IMR-90 (cell line): ENCODE measurements around the gene ADAM17. TPM values are rescaled to one million over a fixed set of nuclear protein-coding genes. Genes with fewer than 3 reads are reported as not detected.

Experiments
- ATAC-seq: fragments of 200-7000 bp; cut with Tn5 transposase; 2 replicates; pipeline ENCODE4 v1.9.1; 2020; ENCODE audit warnings: low read depth, mild to moderate bottlenecking, moderate library complexity
- BruUV-seq: library from RNA; stranded (reverse); fragments of 400-500 nt; replicated peaks from 2 replicates; lab custom pipeline; 2021; lab: Mats Ljungman, UMichigan
- CTCF ChIA-PET: fragments of 300-600 bp; formaldehyde crosslinking; extraction: SDS; loops from one replicate; lab custom pipeline; 2021; ENCODE audit warnings: antibody characterized with exemption; lab: Yijun Ruan, JAX
- POLR2A ChIA-PET: fragments of 300-600 bp; sonication (Branson Sonifier 250); formaldehyde crosslinking; loops from one replicate; lab custom pipeline; 2022; ENCODE audit warnings: antibody characterized with exemption; ENCODE audit not compliant: unreplicated experiment; lab: Charles Lee
- DNase-seq: peaks from one replicate; pipeline ENCODE4 v3.0.0; 2013
- H2AFZ ChIP-seq: replicated peaks from 2 replicates; pipeline ENCODE3; 2013; ENCODE audit warnings: low read length, mild to moderate bottlenecking; ENCODE audit not compliant: poor library complexity
- H2AK5ac ChIP-seq: 2 replicates; pipeline ENCODE4 v1.6.1; 2013; ENCODE audit warnings: low read depth, low read length, inconsistent platforms
- H2AK9ac ChIP-seq: replicated peaks from 2 replicates; pipeline ENCODE3; 2013; ENCODE audit warnings: mild to moderate bottlenecking, low read depth, low read length, moderate library complexity; ENCODE audit not compliant: poor library complexity
- H2BK120ac ChIP-seq: 2 replicates; pipeline ENCODE4 v1.6.1; 2013; ENCODE audit warnings: low read depth, low read length, inconsistent platforms
- H2BK15ac ChIP-seq: 3 replicates; pipeline ENCODE4 v1.6.1; 2013; ENCODE audit warnings: low read depth, low read length, inconsistent platforms
- H2BK20ac ChIP-seq: 2 replicates; pipeline ENCODE4 v1.6.1; 2013; ENCODE audit warnings: low read depth, mild to moderate bottlenecking, inconsistent platforms, low read length, moderate library complexity
- H2BK5ac ChIP-seq: 2 replicates; pipeline ENCODE4 v1.6.1; 2013; ENCODE audit warnings: mild to moderate bottlenecking, low read depth, low read length, inconsistent platforms; ENCODE audit not compliant: poor library complexity, severe bottlenecking
- H3K14ac ChIP-seq: replicated peaks from 2 replicates; pipeline ENCODE4 v1.6.1; 2013; ENCODE audit warnings: low read depth, low read length, inconsistent platforms
- H3K18ac ChIP-seq: 2 replicates; pipeline ENCODE4 v1.6.1; 2013; ENCODE audit warnings: low read depth, low read length, control low read depth
- H3K23ac ChIP-seq: 2 replicates; pipeline ENCODE4 v1.6.1; 2013; ENCODE audit warnings: low read depth, low read length, inconsistent platforms
- H3K27ac ChIP-seq: 2 replicates; pipeline ENCODE4 v1.5.1; 2013; ENCODE audit warnings: mild to moderate bottlenecking, control low read depth, low read length; ENCODE audit not compliant: insufficient read depth
- H3K27me3 ChIP-seq: 2 replicates; pipeline ENCODE4 v1.6.1; 2013; ENCODE audit warnings: low read length; ENCODE audit not compliant: control insufficient read depth, insufficient read depth
- H3K36me3 ChIP-seq: 2 replicates; pipeline ENCODE4 v1.6.1; 2013; ENCODE audit warnings: low read length, mixed read lengths; ENCODE audit not compliant: control insufficient read depth, insufficient read depth
- H3K4ac ChIP-seq: 2 replicates; pipeline ENCODE4 v1.6.1; 2013; ENCODE audit warnings: low read depth, low read length, inconsistent platforms
- H3K4me1 ChIP-seq: 2 replicates; pipeline ENCODE4 v1.6.1; 2013; ENCODE audit warnings: low read length, mixed read lengths; ENCODE audit not compliant: control insufficient read depth, insufficient read depth
- H3K4me2 ChIP-seq: 2 replicates; pipeline ENCODE4 v1.6.1; 2013; ENCODE audit warnings: low read depth, mild to moderate bottlenecking, control low read depth, low read length, moderate library complexity
- H3K4me3 ChIP-seq: 2 replicates; pipeline ENCODE4 v1.5.1; 2013; ENCODE audit warnings: low read depth, mild to moderate bottlenecking, control low read depth, low read length, moderate library complexity; ENCODE audit not compliant: insufficient read depth
- H3K56ac ChIP-seq: 2 replicates; pipeline ENCODE4 v1.6.1; 2013; ENCODE audit warnings: low read length, inconsistent platforms; ENCODE audit not compliant: insufficient read depth; ENCODE audit errors: extremely low read depth
- H3K79me1 ChIP-seq, 2 experiments: 2 replicates each; pipeline ENCODE4 v1.6.1; 2013; ENCODE audit warnings: low read length in 2 of 2, inconsistent platforms in 1 of 2, low read depth in 1 of 2
- H3K9ac ChIP-seq: 2 replicates; pipeline ENCODE4 v1.6.1; 2013; ENCODE audit warnings: low read depth, low read length, control low read depth
- H3K9me1 ChIP-seq: 2 replicates; pipeline ENCODE4 v1.6.1; 2013; ENCODE audit warnings: low read length, inconsistent platforms; ENCODE audit not compliant: insufficient read depth
- H3K9me3 ChIP-seq: 2 replicates; pipeline ENCODE4 v1.6.1; 2013; ENCODE audit warnings: low read length; ENCODE audit not compliant: control insufficient read depth, insufficient read depth
- H4K20me1 ChIP-seq: 2 replicates; pipeline ENCODE4 v1.6.1; 2013; ENCODE audit warnings: low read length, inconsistent platforms; ENCODE audit not compliant: insufficient read depth
- H4K5ac ChIP-seq: 2 replicates; pipeline ENCODE4 v1.6.1; 2013; ENCODE audit warnings: mild to moderate bottlenecking, low read depth, low read length, control low read depth
- H4K8ac ChIP-seq, 2 experiments: 2 replicates each; pipeline ENCODE4 v1.6.1; 2013; ENCODE audit warnings: low read depth in 2 of 2, low read length in 2 of 2, control low read depth in 1 of 2, inconsistent platforms in 1 of 2
- H4K91ac ChIP-seq: 2 replicates; pipeline ENCODE4 v1.6.1; 2013; ENCODE audit warnings: low read depth, low read length, inconsistent platforms; ENCODE audit not compliant: insufficient read depth
- CEBPB ChIP-seq: IDR thresholded peaks from 2 replicates; pipeline ENCODE4 v1.6.1; 2012; ENCODE audit warnings: low read depth, low read length, improper control_type of control experiment
- FOS ChIP-seq: fragments of 150-350 bp; IDR thresholded peaks from 2 replicates; pipeline ENCODE4 v1.6.1; 2016; ENCODE audit warnings: low read depth, low read length
- WGBS, 2 experiments: methylation state at CpG; one replicate each; pipeline versions ENCODE4 v1.1.5 to v1.1.7; 2013; ENCODE audit warnings: missing lambda C conversion rate in 2 of 2; ENCODE audit not compliant: insufficient read length in 1 of 2; ENCODE audit errors: extremely low coverage in 2 of 2; 5-methylcytosine and 5-hydroxymethylcytosine counted together
- dilution Hi-C: fragments of 300-500 bp; cut with HindIII; formaldehyde crosslinking; loops from one replicate; pipeline ENCODE4 v1.14.3; 2018; ENCODE audit warnings: low sequenced_read_pairs; ENCODE audit not compliant: unreplicated experiment
- in situ Hi-C: fragments of 300-500 bp; cut with MboI; formaldehyde crosslinking; loops from 3 replicates; pipeline ENCODE4 v1.14.3; 2019; ENCODE audit warnings: low sequenced_read_pairs, inconsistent platforms, mixed read lengths
- intact Hi-C: fragments of 100-400 bp; cut with micrococcal nuclease; formaldehyde crosslinking; loops from 2 replicates; pipeline ENCODE4 v1.10.0; 2022
- polyA plus RNA-seq, 3 experiments: library from polyadenylated mRNA; depleted of rRNA; stranded (reverse); fragments of >200 nt; gene quantifications; 2 replicates each; pipeline ENCODE4 v1.2.3, GENCODE V29; 2012; ENCODE audit warnings: low replicate concordance in 1 of 3
- total RNA-seq: library from RNA; depleted of rRNA; stranded (reverse); fragments of >200 nt; gene quantifications from 2 replicates; pipeline ENCODE4 v1.2.3, GENCODE V29; 2012

Gene ADAM17
- total and polyA plus RNA-seq, 2 of the 4 experiments (the other 2 are of a cell fraction), result 9.6 to 34.4 TPM

- no peak overlapping the region for H2BK20ac ChIP-seq
- no peak overlapping the region for H2BK120ac ChIP-seq
- H3K23ac ChIP-seq, result no peak overlapping the region
- H3K4me1 ChIP-seq, result peaks cover 2% of the 10 kb centered on the region; the same call in 1 of the 2 replicates
- H4K91ac ChIP-seq, result no peak overlapping the region
- H3K9ac ChIP-seq, result no peak overlapping the region
- no peaks in the 10 kb centered on the region for H3K9me3 ChIP-seq
- H3K4me2 ChIP-seq, result no peak overlapping the region
- no peak overlapping the region for H3K18ac ChIP-seq
- peaks cover 3% of the 10 kb centered on the region; the same call in 1 of the 2 replicates for H4K20me1 ChIP-seq
- no peak overlapping the region for H2AK5ac ChIP-seq
- dilution Hi-C loops (no loop called here), intact Hi-C loops (no loop called here), in situ Hi-C loops (no loop called here)
- no peak overlapping the region for H3K14ac ChIP-seq
- ATAC-seq (no peak), DNase-seq (no peak)
- H3K79me1 ChIP-seq, result peaks cover 17 to 19% of the 10 kb centered on the region in 2 experiments; a peak in 3 of 4 replicates
- POLR2A ChIA-PET, result no interaction called here
- H2BK5ac ChIP-seq, result no peak overlapping the region
- 100% methylated on average over 1 of the region's 7 CpGs; no CpG with 5 or more reads in 1 of the 2 experiments for WGBS, 2 experiments
- no peak overlapping the region for H3K4me3 ChIP-seq
- CTCF ChIA-PET, result no interaction called here
- H3K27ac ChIP-seq, result no peak overlapping the region
- H3K9me1 ChIP-seq, result peaks cover 7% of the 10 kb centered on the region
- H3K27me3 ChIP-seq, result no peaks in the 10 kb centered on the region
- H3K36me3 ChIP-seq, result peaks cover 31% of the 10 kb centered on the region
- H4K8ac ChIP-seq, result no peak overlapping the region
- H3K4ac ChIP-seq, result no peak overlapping the region
- no peak overlapping the region for H2BK15ac ChIP-seq
- H2AK9ac ChIP-seq, result no peak overlapping the region
- H2AFZ ChIP-seq, result no peak overlapping the region
- no TSS peak for BruUV-seq
- TF ChIP-seq FOS (no peak), CEBPB (peak; percentile 56)
- no peak overlapping the region for H4K5ac ChIP-seq
- H3K56ac ChIP-seq, result no peak overlapping the region
Measured at GRCh38 chr2:9518780-9519179, 36.9 kb downstream of the ADAM17 start.
